ENCODE data around the gene IGFBP2.

Gene IGFBP2

GRCh38 chr2:216679658-216680024 is 46.4 kb downstream of the IGFBP2 start:
- TF ChIP-seq CTCF (IDR thresholded peaks at IDR 0.05; ENCODE audit: insufficient read depth, low read depth, low read length, missing control alignments): no peak
- no peak for DNase-seq (ENCODE audit: low read depth)
- H3K4me3 ChIP-seq (ENCODE audit: low read depth, low read length): no peak overlapping the region

GRCh38 chr2:216680951-216681629 is 47.9 kb downstream of the IGFBP2 start:
- TF ChIP-seq CTCF (IDR thresholded peaks at IDR 0.05; ENCODE audit: insufficient read depth, low read depth, low read length, missing control alignments): no peak
- no peak for DNase-seq (ENCODE audit: low read depth)
- H3K4me3 ChIP-seq (ENCODE audit: low read depth, low read length): no peak overlapping the region

GRCh38 chr2:216681683-216682082 is 48.5 kb downstream of the IGFBP2 start:
- no peak for DNase-seq (ENCODE audit: low read depth)
- H3K4me3 ChIP-seq (ENCODE audit: low read depth, low read length): no peak overlapping the region
- TF ChIP-seq CTCF (IDR thresholded peaks at IDR 0.05; ENCODE audit: insufficient read depth, low read depth, low read length, missing control alignments): no peak

- no peak overlapping the region for H3K4me3 ChIP-seq (ENCODE audit: low read depth, low read length)
- no peak for DNase-seq (ENCODE audit: low read depth)
- no peak for TF ChIP-seq CTCF (IDR thresholded peaks at IDR 0.05; ENCODE audit: insufficient read depth, low read depth, low read length, missing control alignments)
Observed at GRCh38 chr2:216683846-216684245, 50.6 kb downstream of the IGFBP2 start.

- no peak overlapping the region for H3K4me3 ChIP-seq (ENCODE audit: low read depth, low read length)
- TF ChIP-seq CTCF (IDR thresholded peaks at IDR 0.05; ENCODE audit: insufficient read depth, low read depth, low read length, missing control alignments): no peak
- no peak for DNase-seq (ENCODE audit: low read depth)
Observed at GRCh38 chr2:216685327-216685875, 52.2 kb downstream of the IGFBP2 start.

- no peak overlapping the region for H3K4me3 ChIP-seq (ENCODE audit: low read depth, low read length)
- DNase-seq (ENCODE audit: low read depth): no peak
- TF ChIP-seq CTCF (IDR thresholded peaks at IDR 0.05; ENCODE audit: insufficient read depth, low read depth, low read length, missing control alignments): no peak
Observed at GRCh38 chr2:216687111-216687510, 53.9 kb downstream of the IGFBP2 start.

GRCh38 chr2:216687646-216688045 is 54.4 kb downstream of the IGFBP2 start:
- no peak overlapping the region for H3K4me3 ChIP-seq (ENCODE audit: low read depth, low read length)
- TF ChIP-seq CTCF (IDR thresholded peaks at IDR 0.05; ENCODE audit: insufficient read depth, low read depth, low read length, missing control alignments): peak; percentile 39
- DNase-seq (ENCODE audit: low read depth): peak; percentile 26
